ENCODE results near the gene DEPDC5. TPM values are rescaled to one million over a fixed set of nuclear protein-coding genes. Genes with fewer than 3 reads are reported as not detected.

Gene DEPDC5
- total RNA-seq, 1 donor from 2014 or later: 32.6 TPM

DNA sequence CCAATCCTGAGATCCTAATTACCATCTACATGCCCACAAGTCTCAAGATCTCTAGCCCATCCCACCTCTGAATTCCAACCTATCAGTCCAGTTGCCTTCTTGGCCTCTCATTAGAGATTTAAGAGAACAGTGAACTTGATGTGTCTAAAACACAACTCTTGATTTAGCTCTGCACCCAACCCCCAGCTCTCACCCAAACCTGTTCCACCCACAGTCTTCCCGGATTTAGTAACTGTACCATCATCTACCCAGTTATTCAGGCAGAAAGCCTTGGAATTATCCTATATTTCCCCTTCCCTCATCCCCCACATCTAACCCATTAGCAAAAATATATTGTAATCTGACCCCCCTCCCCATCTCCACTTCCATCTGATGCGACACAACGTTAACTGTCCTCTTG lies 166.5 kb downstream of the DEPDC5 start:
- H3K27me3 Mint-ChIP-seq (ENCODE audit: unreplicated experiment): peaks cover 2% of the 10 kb centered on the region
- no peak for DNase-seq (ENCODE audit: low spot score)
- peaks cover 20% of the 10 kb centered on the region for H3K4me1 Mint-ChIP-seq (ENCODE audit: unreplicated experiment)
- H3K27ac Mint-ChIP-seq (ENCODE audit: unreplicated experiment): peak overlapping the region; percentile 15
- H3K9me3 Mint-ChIP-seq (ENCODE audit: unreplicated experiment): no peaks in the 10 kb centered on the region
- H3K4me3 Mint-ChIP-seq (ENCODE audit: unreplicated experiment): peak overlapping the region; percentile 1
- H3K36me3 Mint-ChIP-seq (ENCODE audit: low read depth, unreplicated experiment): peaks cover 4% of the 10 kb centered on the region
- TF ChIP-seq, protein P1, sequence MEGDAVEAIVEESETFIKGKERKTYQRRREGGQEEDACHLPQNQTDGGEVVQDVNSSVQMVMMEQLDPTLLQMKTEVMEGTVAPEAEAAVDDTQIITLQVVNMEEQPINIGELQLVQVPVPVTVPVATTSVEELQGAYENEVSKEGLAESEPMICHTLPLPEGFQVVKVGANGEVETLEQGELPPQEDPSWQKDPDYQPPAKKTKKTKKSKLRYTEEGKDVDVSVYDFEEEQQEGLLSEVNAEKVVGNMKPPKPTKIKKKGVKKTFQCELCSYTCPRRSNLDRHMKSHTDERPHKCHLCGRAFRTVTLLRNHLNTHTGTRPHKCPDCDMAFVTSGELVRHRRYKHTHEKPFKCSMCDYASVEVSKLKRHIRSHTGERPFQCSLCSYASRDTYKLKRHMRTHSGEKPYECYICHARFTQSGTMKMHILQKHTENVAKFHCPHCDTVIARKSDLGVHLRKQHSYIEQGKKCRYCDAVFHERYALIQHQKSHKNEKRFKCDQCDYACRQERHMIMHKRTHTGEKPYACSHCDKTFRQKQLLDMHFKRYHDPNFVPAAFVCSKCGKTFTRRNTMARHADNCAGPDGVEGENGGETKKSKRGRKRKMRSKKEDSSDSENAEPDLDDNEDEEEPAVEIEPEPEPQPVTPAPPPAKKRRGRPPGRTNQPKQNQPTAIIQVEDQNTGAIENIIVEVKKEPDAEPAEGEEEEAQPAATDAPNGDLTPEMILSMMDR (IDR thresholded peaks at IDR 0.05; ENCODE audit: unreplicated experiment): no peak

DNA sequence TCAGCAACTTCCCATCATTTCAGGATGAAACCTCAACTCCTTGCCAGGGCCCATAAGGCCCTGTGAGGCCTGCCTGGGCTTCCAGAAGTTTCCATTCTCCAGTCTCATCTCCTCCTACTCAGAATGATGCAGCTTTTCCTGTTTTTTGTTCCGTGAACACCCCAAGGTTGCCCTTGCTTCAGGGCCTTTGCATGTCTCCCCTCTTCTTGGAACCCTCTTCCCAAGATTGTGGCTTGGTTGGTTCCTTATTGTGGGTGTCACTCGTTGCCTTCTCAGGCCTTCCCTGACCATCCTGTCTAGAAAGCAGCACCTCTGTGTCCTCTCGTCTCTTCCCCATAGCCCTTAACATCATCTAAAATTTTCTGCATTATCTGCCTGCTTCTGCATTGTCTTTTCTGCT lies 167.3 kb downstream of the DEPDC5 start:
- H3K4me1 Mint-ChIP-seq (ENCODE audit: unreplicated experiment): peaks cover 23% of the 10 kb centered on the region
- no peak overlapping the region for H3K27ac Mint-ChIP-seq (ENCODE audit: unreplicated experiment)
- H3K4me3 Mint-ChIP-seq (ENCODE audit: unreplicated experiment): no peak overlapping the region
- H3K9me3 Mint-ChIP-seq (ENCODE audit: unreplicated experiment): no peaks in the 10 kb centered on the region
- no peak for DNase-seq (ENCODE audit: low spot score)
- H3K27me3 Mint-ChIP-seq (ENCODE audit: unreplicated experiment): peaks cover 3% of the 10 kb centered on the region
- peaks cover 4% of the 10 kb centered on the region for H3K36me3 Mint-ChIP-seq (ENCODE audit: low read depth, unreplicated experiment)
- TF ChIP-seq, protein P1 (IDR thresholded peaks at IDR 0.05; ENCODE audit: unreplicated experiment): no peak

DNA sequence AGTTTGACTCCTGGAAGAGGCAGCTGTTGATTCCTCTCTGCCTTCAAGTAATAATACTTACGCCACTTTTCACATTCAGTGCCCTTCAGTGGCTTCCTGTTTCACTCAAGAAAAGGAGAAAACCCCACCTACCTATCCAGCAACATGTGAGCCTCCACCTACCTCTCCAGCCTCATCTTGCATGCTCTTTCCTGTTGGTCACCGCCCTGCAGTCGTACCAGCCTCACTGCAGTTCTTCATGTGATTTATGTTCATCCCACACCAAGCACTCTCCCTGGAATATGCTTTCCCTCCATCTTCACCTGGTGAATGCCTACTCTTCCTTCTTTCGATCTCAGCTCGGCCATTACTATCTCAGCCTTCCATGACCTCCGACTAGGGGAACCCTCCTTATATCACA lies 168.7 kb downstream of the DEPDC5 start:
- TF ChIP-seq, protein P1 (IDR thresholded peaks at IDR 0.05; ENCODE audit: unreplicated experiment): no peak
- DNase-seq (ENCODE audit: low spot score): no peak
- no peak overlapping the region for H3K27ac Mint-ChIP-seq (ENCODE audit: unreplicated experiment)
- H3K27me3 Mint-ChIP-seq (ENCODE audit: unreplicated experiment): peaks cover 3% of the 10 kb centered on the region
- peaks cover 4% of the 10 kb centered on the region for H3K36me3 Mint-ChIP-seq (ENCODE audit: low read depth, unreplicated experiment)
- H3K9me3 Mint-ChIP-seq (ENCODE audit: unreplicated experiment): no peaks in the 10 kb centered on the region
- peaks cover 23% of the 10 kb centered on the region for H3K4me1 Mint-ChIP-seq (ENCODE audit: unreplicated experiment)
- no peak overlapping the region for H3K4me3 Mint-ChIP-seq (ENCODE audit: unreplicated experiment)

DNA sequence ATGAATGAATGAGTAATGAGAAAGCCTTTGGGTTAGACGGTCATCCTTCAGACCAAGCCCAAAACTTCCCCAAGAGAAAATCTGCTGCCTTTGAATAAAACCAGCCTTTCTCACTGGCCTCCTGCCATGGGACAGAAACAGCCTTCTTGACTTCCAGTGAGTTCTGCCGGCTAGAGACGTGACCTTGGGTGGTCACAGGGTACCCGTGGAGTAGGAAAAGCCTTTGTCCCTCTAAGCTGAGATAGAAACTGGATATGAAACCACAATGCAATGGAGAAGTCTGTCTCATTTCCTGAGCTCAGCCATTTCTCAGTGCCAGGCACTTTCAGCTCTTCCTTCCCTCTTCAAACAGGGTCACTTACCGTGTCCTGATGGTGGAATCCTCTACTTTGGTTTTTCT lies 169.3 kb downstream of the DEPDC5 start:
- TF ChIP-seq, protein P1 (IDR thresholded peaks at IDR 0.05; ENCODE audit: unreplicated experiment): no peak
- DNase-seq (ENCODE audit: low spot score): no peak

DNA sequence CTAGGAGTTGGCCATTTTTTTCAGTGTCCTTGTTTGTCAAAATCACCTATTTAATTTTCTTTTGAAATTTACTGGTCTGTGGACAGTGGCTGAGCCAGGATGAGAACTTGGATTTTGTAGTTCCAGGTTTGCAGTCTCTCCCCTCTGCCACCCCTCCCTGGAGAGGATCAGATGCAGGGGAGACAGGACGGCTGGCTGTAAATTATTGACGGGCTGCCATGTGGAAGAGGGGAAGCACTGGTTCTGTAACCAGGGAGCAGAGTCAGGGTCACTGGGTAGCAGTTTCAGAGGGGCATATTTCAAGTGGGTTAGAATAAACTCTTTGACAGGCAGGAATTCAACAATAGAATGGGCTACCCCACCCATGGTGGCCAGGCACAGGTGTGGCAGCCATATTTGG lies 169.9 kb downstream of the DEPDC5 start:
- DNase-seq (ENCODE audit: low spot score): no peak
- peaks cover 23% of the 10 kb centered on the region for H3K4me1 Mint-ChIP-seq (ENCODE audit: unreplicated experiment)
- TF ChIP-seq, protein P1 (IDR thresholded peaks at IDR 0.05; ENCODE audit: unreplicated experiment): no peak
- H3K27me3 Mint-ChIP-seq (ENCODE audit: unreplicated experiment): peaks cover 3% of the 10 kb centered on the region
- no peaks in the 10 kb centered on the region for H3K9me3 Mint-ChIP-seq (ENCODE audit: unreplicated experiment)
- peaks cover 4% of the 10 kb centered on the region for H3K36me3 Mint-ChIP-seq (ENCODE audit: low read depth, unreplicated experiment)
- no peak overlapping the region for H3K27ac Mint-ChIP-seq (ENCODE audit: unreplicated experiment)
- no peak overlapping the region for H3K4me3 Mint-ChIP-seq (ENCODE audit: unreplicated experiment)

More for the DNA sequence above, 169.3 kb downstream of the DEPDC5 start:
- Mint-ChIP-seq H3K27ac (ENCODE audit: unreplicated experiment) (no peak overlapping the region), H3K4me1 (ENCODE audit: unreplicated experiment) (peaks cover 23% of the 10 kb centered on the region), H3K4me3 (ENCODE audit: unreplicated experiment) (no peak overlapping the region), H3K27me3 (ENCODE audit: unreplicated experiment) (peaks cover 3% of the 10 kb centered on the region), H3K36me3 (ENCODE audit: low read depth, unreplicated experiment) (peaks cover 4% of the 10 kb centered on the region), H3K9me3 (ENCODE audit: unreplicated experiment) (no peaks in the 10 kb centered on the region)
